GM23338 (cell line): ENCODE data around the gene KDM1A. TPM values are rescaled to one million over a fixed set of nuclear protein-coding genes. Genes with fewer than 3 reads are reported as not detected.
A peak's percentile ranks its signal among the peaks of the same experiment; 100 is the strongest.

Source experiments
- ATAC-seq: fragments of 200-7000 bp; cut with Tn5 transposase; 3 replicates; pipeline ENCODE4 v1.9.1; 2020
- DNase-seq: peaks from one replicate; pipeline ENCODE4 v3.0.0-alpha.2; 2015; ENCODE audit warnings: low spot score
- H2AFZ ChIP-seq: fragments of 200-600 bp; sonication (generic); 2 replicates; pipeline ENCODE4 v1.8.0; 2016; ENCODE audit warnings: antibody characterized with exemption, mild to moderate bottlenecking, moderate library complexity
- H3F3A ChIP-seq: fragments of 200-600 bp; sonication (generic); replicated peaks from 2 replicates; pipeline ENCODE4 v1.8.0; 2017; ENCODE audit warnings: antibody characterized with exemption, mixed run types, low read depth
- H3K27ac ChIP-seq: fragments of 200-600 bp; sonication (generic); 2 replicates; pipeline ENCODE4 v1.6.1; 2016; ENCODE audit warnings: low read depth
- H3K27me3 ChIP-seq: fragments of 200-600 bp; sonication (generic); 2 replicates; pipeline ENCODE4 v1.8.0; 2016; ENCODE audit warnings: mild to moderate bottlenecking, mixed run types, moderate library complexity; ENCODE audit not compliant: insufficient read depth
- H3K36me3 ChIP-seq: fragments of 200-600 bp; sonication (generic); 2 replicates; pipeline ENCODE4 v1.8.0; 2016; ENCODE audit warnings: mild to moderate bottlenecking; ENCODE audit not compliant: insufficient read depth
- H3K4me1 ChIP-seq: fragments of 200-600 bp; sonication (generic); 2 replicates; pipeline ENCODE4 v1.8.0; 2016; ENCODE audit warnings: mild to moderate bottlenecking, moderate library complexity; ENCODE audit not compliant: insufficient read depth
- H3K4me2 ChIP-seq: fragments of 200-600 bp; sonication (generic); 2 replicates; pipeline ENCODE4 v1.7.1; 2017; ENCODE audit warnings: mixed run types
- H3K4me3 ChIP-seq: fragments of 200-600 bp; sonication (generic); 2 replicates; pipeline ENCODE4 v1.6.1; 2016; ENCODE audit warnings: mixed run types
- H3K79me2 ChIP-seq: fragments of 200-600 bp; sonication (generic); replicated peaks from 2 replicates; pipeline ENCODE4 v1.8.0; 2017; ENCODE audit warnings: mild to moderate bottlenecking; ENCODE audit not compliant: insufficient read depth
- H3K9me2 ChIP-seq: fragments of 200-600 bp; sonication (generic); 2 replicates; pipeline ENCODE4 v1.8.0; 2017; ENCODE audit not compliant: insufficient read depth
- H4K20me1 ChIP-seq: fragments of 200-600 bp; sonication (generic); replicated peaks from 2 replicates; pipeline ENCODE4 v1.8.0; 2017; ENCODE audit warnings: mild to moderate bottlenecking; ENCODE audit not compliant: insufficient read depth
- H3K27ac Mint-ChIP-seq: 2 replicates; pipeline ENCODE4 v1.8.0; 2020; ENCODE audit warnings: inconsistent platforms, mild to moderate bottlenecking, moderate library complexity, mixed read lengths
- H3K27me3 Mint-ChIP-seq: 3 replicates; pipeline ENCODE4 v1.8.0; 2022; ENCODE audit warnings: low read depth, mild to moderate bottlenecking, moderate library complexity, mixed read lengths, inconsistent platforms; ENCODE audit not compliant: insufficient read depth, poor library complexity
- H3K36me3 Mint-ChIP-seq: 3 replicates; pipeline ENCODE4 v1.8.0; 2021; ENCODE audit warnings: low read depth, mild to moderate bottlenecking, inconsistent platforms, moderate library complexity, mixed read lengths
- H3K4me1 Mint-ChIP-seq: 3 replicates; pipeline ENCODE4 v1.8.0; 2020; ENCODE audit warnings: mild to moderate bottlenecking, inconsistent platforms, mixed read lengths
- H3K4me3 Mint-ChIP-seq: 3 replicates; pipeline ENCODE4 v1.8.0; 2021; ENCODE audit warnings: moderate library complexity, mild to moderate bottlenecking, inconsistent platforms, mixed read lengths
- H3K9me3 Mint-ChIP-seq: 3 replicates; pipeline ENCODE4 v1.8.0; 2020; ENCODE audit warnings: moderate library complexity, mild to moderate bottlenecking, inconsistent platforms, mixed read lengths
- CREB1 ChIP-seq: fragments of 250-450 bp; sonication (Bioruptor Pico); IDR thresholded peaks from 2 replicates; pipeline ENCODE4 v1.5.0; 2020; ENCODE audit warnings: low read depth, mild to moderate bottlenecking, moderate library complexity
- EZH2 ChIP-seq: fragments of 200-600 bp; sonication (generic); IDR thresholded peaks from one replicate; pipeline ENCODE4 v1.8.0; 2017; ENCODE audit warnings: antibody characterized with exemption, mild to moderate bottlenecking, low read depth; ENCODE audit not compliant: unreplicated experiment
- EZH2phosphoT487 ChIP-seq: fragments of 200-600 bp; sonication (generic); IDR thresholded peaks from one replicate; pipeline ENCODE4 v1.8.1; 2018; ENCODE audit warnings: antibody characterized with exemption; ENCODE audit not compliant: unreplicated experiment
- JUNB ChIP-seq: IDR thresholded peaks from one replicate; pipeline ENCODE4 v1.6.1; 2016; ENCODE audit warnings: antibody characterized with exemption; ENCODE audit not compliant: unreplicated experiment
- NANOG ChIP-seq: IDR thresholded peaks from 2 replicates; pipeline ENCODE4 v1.6.1; 2016; ENCODE audit warnings: antibody characterized with exemption, borderline replicate concordance
- POLR2AphosphoS5 ChIP-seq: IDR thresholded peaks from 2 replicates; pipeline ENCODE4 v1.6.1; 2016; ENCODE audit warnings: antibody characterized with exemption, low read depth
- STAT1 ChIP-seq: IDR thresholded peaks from one replicate; pipeline ENCODE4 v1.6.1; 2016; ENCODE audit warnings: antibody characterized with exemption; ENCODE audit not compliant: unreplicated experiment
- ZNF114 ChIP-seq: fragments of 250-450 bp; sonication (Bioruptor Pico); IDR thresholded peaks from 2 replicates; pipeline ENCODE4 v1.5.0; 2020; ENCODE audit warnings: mild to moderate bottlenecking, moderate library complexity
- ZNF331 ChIP-seq: fragments of 250-450 bp; sonication (Bioruptor Pico); IDR thresholded peaks from 2 replicates; pipeline ENCODE4 v1.5.0; 2020; ENCODE audit warnings: low read depth, mild to moderate bottlenecking, moderate library complexity
- polyA plus RNA-seq: library from polyadenylated mRNA; unstranded; fragments of >200 nt; fragmentation: Nextera tagmentation; extraction: Ambion mirVana; gene quantifications from 2 replicates; pipeline ENCODE4 v1.2.1, GENCODE V29; 2016
- total RNA-seq: library from RNA; depleted of rRNA; stranded (reverse); fragments of >200 nt; shearing (Covaris generic); gene quantifications from 2 replicates; pipeline ENCODE4 v1.2.3, GENCODE V29; 2014
- TF ChIP-seq, protein P1 (sequence below), 2 experiments: fragments of 200-600 bp in 1 of 2; sonication (generic) in 1 of 2; conservative IDR thresholded peaks; 2 replicates each; pipeline versions ENCODE4 v1.5.1 to v1.6.1; 2016 to 2017; ENCODE audit warnings: antibody characterized with exemption in 2 of 2, low read depth in 2 of 2, mild to moderate bottlenecking in 2 of 2, moderate library complexity in 1 of 2
- TF ChIP-seq, protein P2 (sequence below): IDR thresholded peaks from 2 replicates; pipeline ENCODE4 v1.6.1; 2016; ENCODE audit warnings: antibody characterized with exemption
- TF ChIP-seq, protein P3 (sequence below): fragments of 250-450 bp; sonication (Bioruptor Pico); IDR thresholded peaks from 2 replicates; pipeline ENCODE4 v1.5.0; 2020; ENCODE audit warnings: mild to moderate bottlenecking, moderate library complexity
- TF ChIP-seq, protein P4 (sequence below): IDR thresholded peaks from one replicate; pipeline ENCODE4 v1.6.1; 2018; ENCODE audit warnings: antibody characterized with exemption; ENCODE audit not compliant: unreplicated experiment

KDM1A gene
- total and polyA plus RNA-seq, 2 experiments from 2014 or later: 86.4 to 252 TPM

DNA sequence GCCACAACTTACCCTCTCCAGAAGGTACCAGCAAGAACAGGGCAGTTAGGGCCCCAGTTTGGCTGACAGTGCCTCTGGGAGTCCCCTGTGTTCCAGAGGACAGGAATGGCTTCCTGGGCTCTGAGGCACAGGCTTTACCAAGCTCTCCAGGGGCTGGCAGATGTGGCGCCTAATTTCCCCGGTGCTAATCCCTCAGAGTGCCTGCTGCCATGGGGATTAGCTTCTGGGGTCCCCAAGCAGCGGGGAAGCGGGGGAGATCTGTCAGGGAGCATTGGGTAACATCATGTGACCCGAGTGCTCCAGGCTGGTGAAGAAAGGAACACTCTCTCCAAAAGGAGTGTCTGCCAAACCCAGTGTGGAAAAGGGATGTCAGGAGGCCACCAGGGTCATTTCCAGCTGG is 46.5 kb upstream of the KDM1A start, which contains the start of gene LACTBL1:
Gene LACTBL1, minus strand, starts transcription at position 107 of the 400 bp plus-strand sequence. CDS start 550 bp downstream, outside the sequence.
- no peaks in the 10 kb centered on the region for H3K79me2 ChIP-seq
- Mint-ChIP-seq H3K36me3 (no peaks in the 10 kb centered on the region), H3K4me3 (no peak within 1 kb of the TSS), H3K9me3 (no peaks in the 10 kb centered on the region), H3K4me1 (peaks cover 17% of the 10 kb centered on the region), H3K27ac (no peak within 1 kb of the TSS), H3K27me3 (peaks cover 6% of the 10 kb centered on the region)
- H3K4me2 ChIP-seq: no peak within 1 kb of the TSS
- no peaks in the 10 kb centered on the region for H3F3A ChIP-seq
- H3K4me1 ChIP-seq: no peaks in the 10 kb centered on the region
- no peak within 1 kb of the TSS for H3K27ac ChIP-seq
- H3K4me3 ChIP-seq: no peak within 1 kb of the TSS
- H3K36me3 ChIP-seq: no peaks in the 10 kb centered on the region
- no peak for ATAC-seq
- no peaks in the 10 kb centered on the region for H3K27me3 ChIP-seq
- TF ChIP-seq, protein P1, sequence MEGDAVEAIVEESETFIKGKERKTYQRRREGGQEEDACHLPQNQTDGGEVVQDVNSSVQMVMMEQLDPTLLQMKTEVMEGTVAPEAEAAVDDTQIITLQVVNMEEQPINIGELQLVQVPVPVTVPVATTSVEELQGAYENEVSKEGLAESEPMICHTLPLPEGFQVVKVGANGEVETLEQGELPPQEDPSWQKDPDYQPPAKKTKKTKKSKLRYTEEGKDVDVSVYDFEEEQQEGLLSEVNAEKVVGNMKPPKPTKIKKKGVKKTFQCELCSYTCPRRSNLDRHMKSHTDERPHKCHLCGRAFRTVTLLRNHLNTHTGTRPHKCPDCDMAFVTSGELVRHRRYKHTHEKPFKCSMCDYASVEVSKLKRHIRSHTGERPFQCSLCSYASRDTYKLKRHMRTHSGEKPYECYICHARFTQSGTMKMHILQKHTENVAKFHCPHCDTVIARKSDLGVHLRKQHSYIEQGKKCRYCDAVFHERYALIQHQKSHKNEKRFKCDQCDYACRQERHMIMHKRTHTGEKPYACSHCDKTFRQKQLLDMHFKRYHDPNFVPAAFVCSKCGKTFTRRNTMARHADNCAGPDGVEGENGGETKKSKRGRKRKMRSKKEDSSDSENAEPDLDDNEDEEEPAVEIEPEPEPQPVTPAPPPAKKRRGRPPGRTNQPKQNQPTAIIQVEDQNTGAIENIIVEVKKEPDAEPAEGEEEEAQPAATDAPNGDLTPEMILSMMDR (conservative IDR thresholded peaks at IDR 0.05; ENCODE audit: low read depth in 2 of 2): no peak
- TF ChIP-seq STAT1: no peak
- TF ChIP-seq NANOG: no peak
- TF ChIP-seq, protein P2, sequence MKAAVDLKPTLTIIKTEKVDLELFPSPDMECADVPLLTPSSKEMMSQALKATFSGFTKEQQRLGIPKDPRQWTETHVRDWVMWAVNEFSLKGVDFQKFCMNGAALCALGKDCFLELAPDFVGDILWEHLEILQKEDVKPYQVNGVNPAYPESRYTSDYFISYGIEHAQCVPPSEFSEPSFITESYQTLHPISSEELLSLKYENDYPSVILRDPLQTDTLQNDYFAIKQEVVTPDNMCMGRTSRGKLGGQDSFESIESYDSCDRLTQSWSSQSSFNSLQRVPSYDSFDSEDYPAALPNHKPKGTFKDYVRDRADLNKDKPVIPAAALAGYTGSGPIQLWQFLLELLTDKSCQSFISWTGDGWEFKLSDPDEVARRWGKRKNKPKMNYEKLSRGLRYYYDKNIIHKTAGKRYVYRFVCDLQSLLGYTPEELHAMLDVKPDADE: no peak
- no peak for TF ChIP-seq CREB1
- TF ChIP-seq ZNF114: no peak
- TF ChIP-seq, protein P3, sequence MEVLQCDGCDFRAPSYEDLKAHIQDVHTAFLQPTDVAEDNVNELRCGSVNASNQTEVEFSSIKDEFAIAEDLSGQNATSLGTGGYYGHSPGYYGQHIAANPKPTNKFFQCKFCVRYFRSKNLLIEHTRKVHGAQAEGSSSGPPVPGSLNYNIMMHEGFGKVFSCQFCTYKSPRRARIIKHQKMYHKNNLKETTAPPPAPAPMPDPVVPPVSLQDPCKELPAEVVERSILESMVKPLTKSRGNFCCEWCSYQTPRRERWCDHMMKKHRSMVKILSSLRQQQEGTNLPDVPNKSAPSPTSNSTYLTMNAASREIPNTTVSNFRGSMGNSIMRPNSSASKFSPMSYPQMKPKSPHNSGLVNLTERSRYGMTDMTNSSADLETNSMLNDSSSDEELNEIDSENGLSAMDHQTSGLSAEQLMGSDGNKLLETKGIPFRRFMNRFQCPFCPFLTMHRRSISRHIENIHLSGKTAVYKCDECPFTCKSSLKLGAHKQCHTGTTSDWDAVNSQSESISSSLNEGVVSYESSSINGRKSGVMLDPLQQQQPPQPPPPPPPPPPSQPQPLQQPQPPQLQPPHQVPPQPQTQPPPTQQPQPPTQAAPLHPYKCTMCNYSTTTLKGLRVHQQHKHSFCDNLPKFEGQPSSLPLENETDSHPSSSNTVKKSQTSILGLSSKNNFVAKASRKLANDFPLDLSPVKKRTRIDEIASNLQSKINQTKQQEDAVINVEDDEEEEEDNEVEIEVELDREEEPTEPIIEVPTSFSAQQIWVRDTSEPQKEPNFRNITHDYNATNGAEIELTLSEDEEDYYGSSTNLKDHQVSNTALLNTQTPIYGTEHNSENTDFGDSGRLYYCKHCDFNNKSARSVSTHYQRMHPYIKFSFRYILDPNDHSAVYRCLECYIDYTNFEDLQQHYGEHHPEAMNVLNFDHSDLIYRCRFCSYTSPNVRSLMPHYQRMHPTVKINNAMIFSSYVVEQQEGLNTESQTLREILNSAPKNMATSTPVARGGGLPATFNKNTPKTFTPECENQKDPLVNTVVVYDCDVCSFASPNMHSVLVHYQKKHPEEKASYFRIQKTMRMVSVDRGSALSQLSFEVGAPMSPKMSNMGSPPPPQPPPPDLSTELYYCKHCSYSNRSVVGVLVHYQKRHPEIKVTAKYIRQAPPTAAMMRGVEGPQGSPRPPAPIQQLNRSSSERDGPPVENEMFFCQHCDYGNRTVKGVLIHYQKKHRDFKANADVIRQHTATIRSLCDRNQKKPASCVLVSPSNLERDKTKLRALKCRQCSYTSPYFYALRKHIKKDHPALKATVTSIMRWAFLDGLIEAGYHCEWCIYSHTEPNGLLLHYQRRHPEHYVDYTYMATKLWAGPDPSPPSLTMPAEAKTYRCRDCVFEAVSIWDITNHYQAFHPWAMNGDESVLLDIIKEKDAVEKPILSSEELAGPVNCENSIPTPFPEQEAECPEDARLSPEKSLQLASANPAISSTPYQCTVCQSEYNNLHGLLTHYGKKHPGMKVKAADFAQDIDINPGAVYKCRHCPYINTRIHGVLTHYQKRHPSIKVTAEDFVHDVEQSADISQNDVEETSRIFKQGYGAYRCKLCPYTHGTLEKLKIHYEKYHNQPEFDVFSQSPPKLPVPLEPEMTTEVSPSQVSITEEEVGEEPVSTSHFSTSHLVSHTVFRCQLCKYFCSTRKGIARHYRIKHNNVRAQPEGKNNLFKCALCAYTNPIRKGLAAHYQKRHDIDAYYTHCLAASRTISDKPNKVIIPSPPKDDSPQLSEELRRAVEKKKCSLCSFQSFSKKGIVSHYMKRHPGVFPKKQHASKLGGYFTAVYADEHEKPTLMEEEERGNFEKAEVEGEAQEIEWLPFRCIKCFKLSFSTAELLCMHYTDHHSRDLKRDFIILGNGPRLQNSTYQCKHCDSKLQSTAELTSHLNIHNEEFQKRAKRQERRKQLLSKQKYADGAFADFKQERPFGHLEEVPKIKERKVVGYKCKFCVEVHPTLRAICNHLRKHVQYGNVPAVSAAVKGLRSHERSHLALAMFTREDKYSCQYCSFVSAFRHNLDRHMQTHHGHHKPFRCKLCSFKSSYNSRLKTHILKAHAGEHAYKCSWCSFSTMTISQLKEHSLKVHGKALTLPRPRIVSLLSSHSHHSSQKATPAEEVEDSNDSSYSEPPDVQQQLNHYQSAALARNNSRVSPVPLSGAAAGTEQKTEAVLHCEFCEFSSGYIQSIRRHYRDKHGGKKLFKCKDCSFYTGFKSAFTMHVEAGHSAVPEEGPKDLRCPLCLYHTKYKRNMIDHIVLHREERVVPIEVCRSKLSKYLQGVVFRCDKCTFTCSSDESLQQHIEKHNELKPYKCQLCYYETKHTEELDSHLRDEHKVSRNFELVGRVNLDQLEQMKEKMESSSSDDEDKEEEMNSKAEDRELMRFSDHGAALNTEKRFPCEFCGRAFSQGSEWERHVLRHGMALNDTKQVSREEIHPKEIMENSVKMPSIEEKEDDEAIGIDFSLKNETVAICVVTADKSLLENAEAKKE (CRISPR knock-in tag): no peak
- no peak for TF ChIP-seq EZH2
- TF ChIP-seq ZNF331 (CRISPR knock-in tag): no peak
- TF ChIP-seq EZH2phosphoT487: no peak
- TF ChIP-seq, protein P4, sequence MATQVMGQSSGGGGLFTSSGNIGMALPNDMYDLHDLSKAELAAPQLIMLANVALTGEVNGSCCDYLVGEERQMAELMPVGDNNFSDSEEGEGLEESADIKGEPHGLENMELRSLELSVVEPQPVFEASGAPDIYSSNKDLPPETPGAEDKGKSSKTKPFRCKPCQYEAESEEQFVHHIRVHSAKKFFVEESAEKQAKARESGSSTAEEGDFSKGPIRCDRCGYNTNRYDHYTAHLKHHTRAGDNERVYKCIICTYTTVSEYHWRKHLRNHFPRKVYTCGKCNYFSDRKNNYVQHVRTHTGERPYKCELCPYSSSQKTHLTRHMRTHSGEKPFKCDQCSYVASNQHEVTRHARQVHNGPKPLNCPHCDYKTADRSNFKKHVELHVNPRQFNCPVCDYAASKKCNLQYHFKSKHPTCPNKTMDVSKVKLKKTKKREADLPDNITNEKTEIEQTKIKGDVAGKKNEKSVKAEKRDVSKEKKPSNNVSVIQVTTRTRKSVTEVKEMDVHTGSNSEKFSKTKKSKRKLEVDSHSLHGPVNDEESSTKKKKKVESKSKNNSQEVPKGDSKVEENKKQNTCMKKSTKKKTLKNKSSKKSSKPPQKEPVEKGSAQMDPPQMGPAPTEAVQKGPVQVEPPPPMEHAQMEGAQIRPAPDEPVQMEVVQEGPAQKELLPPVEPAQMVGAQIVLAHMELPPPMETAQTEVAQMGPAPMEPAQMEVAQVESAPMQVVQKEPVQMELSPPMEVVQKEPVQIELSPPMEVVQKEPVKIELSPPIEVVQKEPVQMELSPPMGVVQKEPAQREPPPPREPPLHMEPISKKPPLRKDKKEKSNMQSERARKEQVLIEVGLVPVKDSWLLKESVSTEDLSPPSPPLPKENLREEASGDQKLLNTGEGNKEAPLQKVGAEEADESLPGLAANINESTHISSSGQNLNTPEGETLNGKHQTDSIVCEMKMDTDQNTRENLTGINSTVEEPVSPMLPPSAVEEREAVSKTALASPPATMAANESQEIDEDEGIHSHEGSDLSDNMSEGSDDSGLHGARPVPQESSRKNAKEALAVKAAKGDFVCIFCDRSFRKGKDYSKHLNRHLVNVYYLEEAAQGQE: no peak
- TF ChIP-seq JUNB: no peak
- TF ChIP-seq POLR2AphosphoS5: no peak
- no peak for DNase-seq
- H2AFZ ChIP-seq: 0 out of 2 replicates have a peak within 1 kb of the TSS, but pooled peaks have one; percentile 23
- no peaks in the 10 kb centered on the region for H4K20me1 ChIP-seq
- H3K9me2 ChIP-seq: no peaks in the 10 kb centered on the region
